ENCODE measurements around the gene FOXI2. TPM values are rescaled to one million over a fixed set of nuclear protein-coding genes. Genes with fewer than 3 reads are reported as not detected.

Gene FOXI2
- total RNA-seq, 1 donor from 2014 or later = not detected

DNA sequence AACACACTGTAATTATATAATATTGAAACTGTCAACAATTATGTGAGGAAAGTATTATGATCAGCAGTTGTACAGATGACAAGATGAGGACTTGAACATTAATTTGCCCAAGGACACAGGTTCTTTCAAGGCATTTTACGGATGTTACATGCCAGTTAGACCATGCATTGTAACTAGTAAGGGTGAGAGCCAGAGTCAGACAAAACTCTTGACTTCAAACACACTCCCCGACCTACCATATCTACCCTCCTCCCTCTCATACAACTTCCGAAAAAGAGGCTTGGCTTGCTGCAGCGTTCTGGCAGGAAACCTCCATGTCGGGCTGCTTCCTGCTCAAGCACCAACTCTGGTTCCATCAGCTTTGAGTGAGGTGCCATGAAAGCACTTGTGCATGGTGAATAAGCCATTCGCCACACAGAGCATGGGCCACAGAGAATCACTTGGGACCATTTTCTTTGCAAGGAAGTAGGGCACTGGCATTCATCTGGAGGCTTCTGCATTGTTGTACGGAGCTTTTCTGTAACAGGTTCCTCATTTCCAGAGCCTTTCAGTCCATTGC lies 53.2 kb downstream of the FOXI2 start:
- H3K36me3 ChIP-seq (ENCODE audit: insufficient read depth, low read length) = no peaks in the 10 kb centered on the region
- FAIRE-seq (no peak), DNase-seq (ENCODE audit: low read depth) (no peak)
- Mint-ChIP-seq H3K4me1 (ENCODE audit: low read depth, unreplicated experiment) (no peaks in the 10 kb centered on the region), H3K9me3 (ENCODE audit: unreplicated experiment) (peaks cover 6% of the 10 kb centered on the region), H3K27ac (ENCODE audit: unreplicated experiment) (no peak overlapping the region), H3K36me3 (ENCODE audit: low read depth, unreplicated experiment) (no peaks in the 10 kb centered on the region), H3K27me3 (ENCODE audit: low read depth, unreplicated experiment) (peaks cover 15% of the 10 kb centered on the region), H3K4me3 (ENCODE audit: unreplicated experiment) (no peak overlapping the region)
- H3K27me3 ChIP-seq (ENCODE audit: insufficient read depth, low read length) = no peaks in the 10 kb centered on the region
- H3K4me1 ChIP-seq (ENCODE audit: insufficient read depth, low read length) = no peaks in the 10 kb centered on the region
- H2AFZ ChIP-seq (ENCODE audit: low read depth, low read length) = no peak overlapping the region
- no peak overlapping the region for H3K4me2 ChIP-seq (ENCODE audit: low read length)
- TF ChIP-seq EZH2 (IDR thresholded peaks at IDR 0.05; ENCODE audit: insufficient read depth, low read length) = no peak
- TF ChIP-seq, protein P1, sequence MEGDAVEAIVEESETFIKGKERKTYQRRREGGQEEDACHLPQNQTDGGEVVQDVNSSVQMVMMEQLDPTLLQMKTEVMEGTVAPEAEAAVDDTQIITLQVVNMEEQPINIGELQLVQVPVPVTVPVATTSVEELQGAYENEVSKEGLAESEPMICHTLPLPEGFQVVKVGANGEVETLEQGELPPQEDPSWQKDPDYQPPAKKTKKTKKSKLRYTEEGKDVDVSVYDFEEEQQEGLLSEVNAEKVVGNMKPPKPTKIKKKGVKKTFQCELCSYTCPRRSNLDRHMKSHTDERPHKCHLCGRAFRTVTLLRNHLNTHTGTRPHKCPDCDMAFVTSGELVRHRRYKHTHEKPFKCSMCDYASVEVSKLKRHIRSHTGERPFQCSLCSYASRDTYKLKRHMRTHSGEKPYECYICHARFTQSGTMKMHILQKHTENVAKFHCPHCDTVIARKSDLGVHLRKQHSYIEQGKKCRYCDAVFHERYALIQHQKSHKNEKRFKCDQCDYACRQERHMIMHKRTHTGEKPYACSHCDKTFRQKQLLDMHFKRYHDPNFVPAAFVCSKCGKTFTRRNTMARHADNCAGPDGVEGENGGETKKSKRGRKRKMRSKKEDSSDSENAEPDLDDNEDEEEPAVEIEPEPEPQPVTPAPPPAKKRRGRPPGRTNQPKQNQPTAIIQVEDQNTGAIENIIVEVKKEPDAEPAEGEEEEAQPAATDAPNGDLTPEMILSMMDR (IDR thresholded peaks at IDR 0.05; ENCODE audit: insufficient read depth, low read depth, low read length) = no peak
- no peaks in the 10 kb centered on the region for H3K9me3 ChIP-seq (ENCODE audit: insufficient read depth, low read depth, low read length)
- no peak overlapping the region for H3K9ac ChIP-seq (ENCODE audit: low read length)
- H3K79me2 ChIP-seq (ENCODE audit: insufficient read depth, low read length) = no peaks in the 10 kb centered on the region
- H3K27ac ChIP-seq (ENCODE audit: low read depth, low read length) = no peak overlapping the region
- no peaks in the 10 kb centered on the region for H4K20me1 ChIP-seq (ENCODE audit: insufficient read depth, low read length)
- no peak overlapping the region for H3K4me3 ChIP-seq (ENCODE audit: insufficient read depth, low read depth, low read length)

Other genes starting within 250 kb of the FOXI2 start
- gene NPS, start 187.9 kb upstream of the FOXI2 start, total RNA-seq = not detected in 2 replicates
- not detected in 2 replicates for gene CLRN3, start 155.8 kb downstream of the FOXI2 start, total RNA-seq
- 14.1 and 15.8 TPM in 2 replicates for gene PTPRE, start 169.9 kb downstream of the FOXI2 start, total RNA-seq